Measurements from ENCODE around the gene LSG1.
"Not testable (repeated sequence)": the region's sequence is repeated elsewhere in the genome, so short reads cannot be mapped to it uniquely, and the experiment has no call there.

LSG1 gene

DNA sequence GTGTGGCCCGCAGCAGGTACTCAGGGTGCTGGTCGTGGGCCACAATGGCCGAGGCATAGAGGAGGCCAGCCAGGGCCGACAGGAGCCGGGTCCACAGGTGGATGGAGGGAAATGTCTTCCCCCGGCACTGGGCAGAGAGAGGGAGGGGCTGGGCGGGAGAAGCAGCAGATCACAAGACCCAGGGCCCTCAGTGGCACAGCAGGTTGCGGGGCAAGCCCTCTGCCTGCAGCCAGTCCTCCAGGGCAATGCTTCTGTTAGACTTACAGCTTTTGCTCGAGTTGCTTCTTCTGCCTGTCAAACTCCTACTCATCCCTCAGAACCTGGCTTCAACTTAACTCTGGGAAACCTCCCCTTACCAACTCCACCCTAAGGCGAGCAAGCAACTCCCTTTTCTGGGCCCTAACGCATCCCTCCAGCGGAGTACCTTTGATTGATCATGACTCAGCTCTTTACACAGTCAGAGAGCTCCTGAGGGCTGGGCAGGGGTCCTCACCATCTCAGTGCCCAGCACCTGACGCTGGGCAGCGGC is 54.8 kb downstream of the LSG1 start:
- DNase-seq, result no peak

DNA sequence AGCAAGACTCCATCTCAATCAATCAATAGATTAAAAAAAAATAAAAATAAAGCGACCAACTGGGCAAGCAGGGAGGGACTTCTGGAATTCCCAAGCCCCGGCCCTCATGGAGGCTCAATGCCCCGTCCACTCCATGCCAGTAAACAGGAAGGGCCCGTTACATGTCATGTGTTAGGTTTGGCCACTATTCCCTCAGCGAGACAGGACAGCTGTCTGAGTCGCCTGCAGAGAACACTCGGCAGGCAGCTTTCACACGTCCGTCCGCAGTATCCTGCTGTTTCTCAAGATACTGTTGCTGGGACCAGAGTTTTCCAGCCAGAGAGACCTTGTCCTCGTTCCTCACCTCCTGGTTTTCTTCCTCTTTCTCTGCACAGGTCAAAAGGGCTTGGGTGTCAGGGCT is 56.8 kb downstream of the LSG1 start:
- no peak for DNase-seq

DNA sequence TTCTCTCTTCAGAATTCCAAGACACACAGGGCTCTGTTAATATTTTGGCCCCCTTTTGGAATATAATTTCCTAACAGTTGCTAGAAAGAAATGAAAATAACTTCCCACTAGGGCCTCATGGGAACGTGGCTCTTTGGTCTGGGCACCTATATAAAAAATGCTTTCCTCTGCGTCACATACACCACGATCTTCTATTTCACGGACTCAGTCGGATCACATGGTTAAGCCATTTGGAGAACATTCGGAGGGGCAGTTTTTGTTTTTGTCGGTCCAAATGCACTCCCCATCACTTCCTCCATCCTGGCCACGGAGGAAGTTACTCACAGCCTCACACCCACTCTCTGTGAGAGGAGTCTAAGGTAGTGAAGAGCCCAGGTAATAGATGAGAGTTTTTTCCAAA is 59.8 kb downstream of the LSG1 start:
- no peak for DNase-seq

DNA sequence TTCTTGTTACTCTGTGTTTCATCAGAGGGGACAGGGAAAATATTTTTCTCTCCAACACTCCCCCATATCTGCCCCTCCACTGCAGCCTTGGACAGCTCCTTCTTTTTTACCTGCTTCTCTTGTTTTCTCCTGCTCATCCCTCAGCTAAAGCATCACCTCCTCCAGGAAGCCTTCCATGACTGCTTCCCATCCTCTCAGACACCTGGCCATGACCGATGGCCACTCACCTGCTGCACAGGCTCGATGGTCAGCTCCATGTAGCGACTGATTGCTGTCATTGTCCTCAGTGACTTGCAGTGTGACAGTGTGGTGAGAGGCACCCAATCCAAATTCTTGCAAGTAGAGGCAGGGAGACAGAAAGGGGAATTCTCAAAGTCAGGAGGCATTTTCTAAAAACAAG is 61.3 kb downstream of the LSG1 start:
- DNase-seq, result no peak

DNA sequence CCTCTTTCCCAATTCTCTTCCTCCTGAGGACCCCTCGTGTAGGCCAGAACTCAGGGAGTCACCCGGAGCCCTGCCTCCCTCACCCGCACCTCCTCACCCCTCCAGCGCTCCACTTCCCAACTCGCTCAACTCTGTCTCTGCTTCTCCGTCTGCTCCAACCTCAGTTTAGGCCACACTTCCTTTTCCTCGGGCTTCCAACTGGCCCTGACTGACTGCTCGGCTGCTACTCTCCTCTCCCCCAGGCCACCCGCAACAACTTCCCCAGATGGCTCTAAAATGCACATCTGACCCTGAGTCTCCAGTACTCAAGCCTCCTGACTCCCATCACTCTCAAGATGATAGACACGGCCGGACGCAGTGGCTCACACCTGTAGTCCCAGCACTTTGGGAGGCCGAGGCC is 62.4 kb downstream of the LSG1 start:
- DNase-seq, result no peak

DNA sequence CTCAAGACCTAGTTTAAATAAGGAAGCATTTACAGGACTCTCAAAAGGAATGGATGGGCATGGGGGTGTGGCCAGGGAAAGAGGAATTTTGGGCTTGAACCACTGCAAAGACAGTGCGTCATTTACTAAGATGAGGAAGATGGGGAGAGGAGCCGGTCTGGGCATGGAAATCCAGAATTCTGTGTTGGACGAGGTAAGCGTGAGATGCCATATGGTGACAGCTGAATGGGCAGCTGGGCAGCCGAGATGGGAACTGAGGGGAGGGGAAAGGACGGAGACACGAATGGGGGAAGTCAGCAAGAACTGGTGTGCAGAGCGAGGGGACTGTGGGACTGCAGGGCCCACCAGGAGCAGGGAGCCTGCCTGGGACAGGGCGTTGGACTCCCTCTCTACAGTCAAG is 63.0 kb downstream of the LSG1 start:
- DNase-seq, result no peak

DNA sequence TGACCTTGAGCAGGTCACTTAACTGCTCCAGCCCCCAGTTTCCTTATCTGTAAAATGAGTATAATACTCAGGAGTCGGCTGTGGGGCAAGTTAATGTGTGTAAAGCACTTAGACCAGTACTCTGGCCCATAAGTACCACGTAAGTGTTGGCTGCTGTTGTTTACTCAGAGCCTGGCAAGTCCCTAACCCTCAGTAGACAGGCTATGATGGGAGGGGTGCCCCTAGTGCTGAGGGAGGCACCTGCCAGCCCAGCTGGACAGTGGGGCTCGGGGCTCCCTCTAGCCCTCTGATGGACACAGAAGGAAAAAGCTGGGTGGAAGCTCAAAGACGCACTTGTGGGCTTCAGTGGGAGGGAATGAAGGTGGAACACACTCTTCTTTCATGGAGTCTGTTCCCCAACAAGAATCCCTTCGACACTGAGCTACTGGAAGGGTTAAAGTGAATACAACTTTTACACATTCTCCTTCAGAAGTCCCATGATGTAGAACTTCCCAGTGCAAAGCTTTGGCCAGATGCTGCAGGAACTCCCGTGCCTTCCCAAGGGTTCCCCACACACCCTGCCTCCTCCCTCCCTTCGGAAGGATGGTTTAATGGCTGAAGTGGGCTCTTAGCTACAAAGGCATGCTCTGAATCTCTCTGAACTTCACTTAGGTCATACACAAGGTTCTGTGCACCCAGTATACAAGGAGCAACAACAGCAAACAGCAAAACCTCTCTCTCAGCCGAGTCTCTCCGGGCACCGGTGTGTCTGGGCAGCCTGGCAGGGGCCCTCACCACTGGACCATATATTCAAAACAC is 64.2 kb downstream of the LSG1 start:
- DNase-seq, result no peak

DNA sequence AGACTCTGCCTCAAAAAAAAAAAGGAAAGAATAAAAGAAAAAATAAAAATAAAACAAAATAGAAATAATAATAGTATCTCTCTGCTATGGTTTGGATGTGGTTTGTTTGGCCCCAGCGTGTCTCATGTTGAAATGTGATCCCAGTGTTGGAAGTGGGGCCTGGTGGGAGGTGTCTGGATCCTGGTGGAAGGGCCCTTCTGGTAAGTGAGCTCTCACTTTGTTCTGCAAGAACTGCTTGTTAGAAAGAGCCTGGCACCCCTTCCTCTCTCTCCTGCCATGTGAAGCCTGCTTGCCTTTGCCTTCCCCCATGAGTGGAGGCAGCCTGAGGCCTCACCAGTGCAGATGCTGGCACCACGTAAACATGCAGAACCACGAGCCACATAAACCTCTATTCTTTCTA is 65.0 kb downstream of the LSG1 start:
- no peak for DNase-seq

DNA sequence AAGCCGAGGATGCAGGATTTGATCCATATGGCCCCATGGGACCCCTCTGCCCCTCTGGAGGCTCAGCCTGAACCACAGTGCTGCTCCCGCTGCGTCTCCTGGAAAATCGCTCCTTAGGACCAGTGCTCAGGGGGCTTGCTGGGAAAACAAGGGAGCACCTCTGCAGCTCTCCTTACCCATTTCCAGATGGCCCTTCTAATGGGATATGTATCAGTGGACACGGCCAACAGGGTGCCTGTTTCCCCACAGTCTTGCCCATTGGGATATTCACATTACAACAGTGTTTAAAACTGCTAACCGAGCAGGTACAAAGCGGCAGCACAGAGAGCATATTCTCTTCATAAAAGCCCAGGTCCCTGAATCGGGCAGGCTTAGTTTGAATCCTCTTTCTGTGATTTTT is 65.8 kb downstream of the LSG1 start:
- DNase-seq, result no peak

DNA sequence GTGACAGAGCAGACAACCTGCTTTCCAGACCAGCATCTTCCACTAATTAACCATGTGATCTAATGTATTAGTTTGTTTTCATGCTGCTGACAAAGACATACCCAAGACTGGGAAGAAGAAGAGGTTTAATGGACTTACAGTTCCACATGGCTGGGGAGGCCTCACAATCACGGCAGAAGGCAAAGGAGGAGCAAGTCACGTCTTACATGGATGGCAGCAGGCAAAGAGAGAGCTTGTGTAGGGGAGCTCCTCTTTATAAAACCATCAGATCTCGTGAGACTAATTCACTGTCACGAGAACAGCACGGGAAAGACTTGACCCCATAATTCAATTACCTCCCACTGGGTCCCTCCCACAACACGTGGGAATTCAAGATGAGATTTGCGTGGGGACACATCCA is 66.7 kb downstream of the LSG1 start:
- DNase-seq, result not testable (repeated sequence)

DNA sequence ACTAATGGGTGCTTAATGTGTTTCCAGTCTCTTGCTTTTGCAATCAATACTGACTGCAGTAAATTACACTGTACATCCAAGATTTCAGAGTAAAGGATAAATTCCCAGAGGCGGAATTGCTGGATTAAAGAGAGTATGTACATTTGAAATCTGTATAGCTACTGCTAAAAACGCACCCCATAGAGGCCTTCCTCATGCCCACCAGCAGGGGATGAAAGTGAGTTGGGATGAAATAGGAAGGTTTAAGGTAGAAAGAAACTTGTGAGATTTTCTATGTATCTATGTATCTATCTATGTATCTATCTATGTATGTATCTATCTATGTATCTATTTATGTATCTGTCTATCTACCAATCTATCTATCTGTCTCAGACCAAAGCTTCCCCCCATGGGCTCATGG is 67.2 kb downstream of the LSG1 start:
- no peak for DNase-seq

DNA sequence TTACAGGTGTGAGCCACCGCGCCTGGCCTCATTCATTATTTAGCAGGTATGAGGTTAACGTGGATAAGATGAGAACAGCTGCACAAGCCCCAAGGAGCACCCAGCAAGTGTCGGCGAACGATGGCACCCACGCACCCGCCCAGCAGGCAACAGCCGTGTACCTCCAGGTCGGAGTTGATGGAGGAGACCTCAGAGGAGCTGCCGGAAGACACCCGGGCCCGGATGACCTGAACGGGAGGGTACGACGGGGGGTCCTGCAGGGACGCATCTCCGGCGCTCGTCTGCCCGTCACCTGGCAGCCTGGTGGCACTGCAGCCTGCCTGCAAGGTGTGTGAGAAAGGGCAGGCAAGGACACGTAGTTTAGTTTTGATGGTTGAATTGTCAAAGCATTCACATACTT is 67.9 kb downstream of the LSG1 start:
- no peak for DNase-seq

DNA sequence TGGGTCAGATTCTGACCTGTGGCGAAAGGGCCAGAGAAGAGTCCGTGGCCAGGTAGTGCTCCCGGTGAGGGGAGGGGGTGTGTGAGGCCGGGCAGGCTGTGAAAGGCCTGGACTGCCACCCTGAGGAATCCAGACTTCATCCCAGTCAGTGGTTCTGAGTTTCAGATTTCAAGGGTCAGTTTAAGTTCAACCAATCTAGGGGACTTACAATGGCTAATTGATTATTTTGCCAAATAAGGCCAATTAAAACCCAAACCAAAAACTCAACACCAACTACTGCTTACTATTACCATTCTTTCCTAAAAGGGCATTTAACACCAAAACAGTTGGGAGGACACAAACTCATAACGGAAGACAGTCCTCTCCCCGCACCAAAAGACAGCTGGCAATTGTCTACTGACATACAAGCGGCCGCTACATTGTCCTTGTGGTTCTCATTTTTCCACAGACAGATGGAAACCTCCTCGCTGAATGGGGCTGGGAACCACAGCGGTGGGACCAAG is 69.3 kb downstream of the LSG1 start:
- no peak for DNase-seq

DNA sequence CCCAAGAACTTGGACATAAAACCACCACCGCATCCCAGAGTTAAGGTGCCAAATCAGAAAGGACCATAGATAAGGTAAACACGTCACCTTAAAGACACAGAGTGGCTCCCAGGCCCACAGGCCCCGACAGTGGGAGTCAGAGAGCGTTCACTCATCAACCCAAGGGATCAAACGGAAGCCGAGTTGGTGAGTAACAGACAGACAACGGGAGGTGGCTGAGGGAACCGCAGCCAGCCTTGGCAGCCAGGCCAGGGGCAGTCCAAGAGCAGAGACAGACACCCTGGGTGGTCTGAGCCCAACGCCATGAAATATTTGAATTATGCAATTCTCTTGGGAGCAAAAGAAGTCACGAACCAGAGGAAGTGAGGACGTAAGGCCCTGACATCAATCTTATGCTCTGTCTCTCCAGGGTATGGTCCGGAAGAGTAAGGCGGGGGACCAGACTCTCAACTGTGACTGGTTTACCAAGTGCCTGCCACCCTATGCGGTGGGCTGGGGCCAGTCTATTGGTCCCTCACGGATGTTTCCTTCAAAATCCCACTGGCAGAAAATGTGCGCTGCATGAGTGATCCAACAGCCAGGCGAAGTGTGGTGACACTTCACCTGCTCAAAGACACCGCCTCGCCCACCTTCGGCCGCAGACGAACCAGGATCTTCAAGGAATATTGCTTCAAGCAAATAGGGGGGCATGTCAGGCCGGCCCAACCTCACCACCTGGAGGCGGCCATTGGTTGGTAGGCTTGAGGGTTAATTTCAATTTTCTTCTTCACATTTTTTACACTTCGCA is 73.0 kb downstream of the LSG1 start:
- no peak for DNase-seq

DNA sequence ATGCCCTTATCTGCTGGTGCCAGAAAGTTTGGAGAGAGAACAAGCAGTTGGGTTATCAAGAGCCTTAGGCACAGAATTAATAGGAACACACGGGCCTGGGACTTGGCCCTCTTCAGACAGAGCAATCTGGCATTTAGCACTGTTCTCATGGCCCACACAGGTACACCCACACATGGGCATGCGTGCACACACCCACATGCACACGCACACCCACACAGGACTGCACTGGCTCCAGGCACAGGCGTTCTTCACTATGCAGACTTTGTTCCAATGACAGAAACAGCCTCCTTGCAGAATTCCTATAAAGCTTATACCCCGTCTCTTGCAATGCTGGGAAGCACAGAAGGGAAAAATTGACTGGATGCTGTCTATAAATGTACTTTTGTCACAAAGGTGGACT is 75.1 kb downstream of the LSG1 start:
- DNase-seq, result no peak

DNA sequence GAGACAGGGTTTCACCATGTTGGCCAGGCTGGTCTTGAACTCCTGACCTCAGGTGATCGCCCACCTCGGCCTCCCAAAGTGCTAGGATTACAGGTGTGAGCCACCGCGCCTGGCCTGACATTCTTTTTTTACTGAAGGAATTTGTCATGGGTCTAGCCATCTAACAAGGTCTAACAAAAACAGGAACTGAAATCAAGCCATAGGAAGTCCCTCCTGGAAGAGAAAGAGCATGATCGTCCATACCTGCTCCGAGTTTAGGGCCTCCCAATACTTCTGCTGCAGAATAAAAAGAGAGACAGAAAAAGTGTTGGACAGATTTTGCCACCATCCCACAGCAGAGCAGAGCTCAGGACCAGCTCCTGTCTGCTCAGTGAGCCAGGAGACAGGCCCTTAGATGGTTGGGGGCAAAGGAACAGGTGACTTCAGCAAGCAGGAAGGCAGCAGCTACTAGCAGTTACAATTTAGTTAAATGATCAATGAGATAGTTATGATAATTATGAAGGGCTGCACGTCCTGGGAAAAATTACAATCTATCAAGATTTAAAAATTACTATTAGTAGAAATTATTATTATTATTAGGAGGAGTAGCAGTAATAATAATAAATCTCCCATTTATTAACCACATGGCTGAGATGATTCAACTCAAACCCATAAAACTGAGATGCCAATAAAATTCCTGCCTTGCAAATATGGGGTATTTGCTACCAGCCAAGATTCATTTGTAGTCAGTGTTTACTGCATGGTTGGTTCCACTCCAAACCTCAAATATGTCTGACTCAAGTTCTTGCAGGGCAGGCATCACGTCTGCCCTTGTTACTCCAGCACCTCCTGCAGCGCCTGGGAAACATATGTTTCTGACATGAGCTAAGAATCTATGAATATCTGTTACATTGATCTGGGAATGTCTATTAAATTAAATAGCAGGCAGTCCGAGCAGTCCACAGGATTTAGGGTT is 78.9 kb downstream of the LSG1 start:
- no peak for DNase-seq

Data from NCI-H1417 treated with DMSO at 0.1 percent for 48 hours (cell line).